OCI-LY3 (cell line): Measurements from ENCODE around the gene ATP1A4.

Experiments
- H2AFZ ChIP-seq: fragments of 200-600, 300-600 bp; shearing (Covaris generic); 2 replicates; pipeline ENCODE4 v1.6.0; 2014; ENCODE audit warnings: antibody characterized with exemption, low read depth, low read length
- H3K27ac ChIP-seq: fragments of 200-600, 300-600 bp; sonication (generic); 2 replicates; pipeline ENCODE4 v1.5.1; 2014; ENCODE audit warnings: mild to moderate bottlenecking, low read length, moderate library complexity, mixed read lengths
- H3K27me3 ChIP-seq: fragments of 200-600, 300-600 bp; sonication (generic); 2 replicates; pipeline ENCODE4 v1.6.1; 2014; ENCODE audit warnings: low read depth, low read length, mixed read lengths
- H3K36me3 ChIP-seq: fragments of 200-600, 300-600 bp; sonication (generic); replicated peaks from 2 replicates; pipeline ENCODE3; 2014; ENCODE audit warnings: low read depth, low read length, mixed read lengths
- H3K4me1 ChIP-seq: fragments of 300-600, 200-600 bp; sonication (generic); 2 replicates; pipeline ENCODE4 v1.6.1; 2014; ENCODE audit warnings: low read length, mixed read lengths
- H3K4me2 ChIP-seq: fragments of 200-600, 300-600 bp; sonication (generic); 2 replicates; pipeline ENCODE4 v1.6.1; 2014; ENCODE audit warnings: low read length, mixed read lengths
- H3K4me3 ChIP-seq: fragments of 300-600, 200-600 bp; sonication (generic); 2 replicates; pipeline ENCODE4 v1.5.1; 2014; ENCODE audit warnings: antibody characterized with exemption, mild to moderate bottlenecking, low read length, moderate library complexity
- H3K79me2 ChIP-seq: fragments of 300-600, 200-600 bp; shearing (Covaris generic); 2 replicates; pipeline ENCODE4 v1.6.1; 2014; ENCODE audit warnings: mild to moderate bottlenecking, low read length, mixed read lengths
- H3K9ac ChIP-seq: fragments of 300-600, 200-600 bp; shearing (Covaris generic); 2 replicates; pipeline ENCODE4 v1.6.0; 2014; ENCODE audit warnings: mild to moderate bottlenecking, low read length, moderate library complexity
- H3K9me3 ChIP-seq: fragments of 200-600, 300-600 bp; shearing (Covaris generic); 2 replicates; pipeline ENCODE4 v1.6.1; 2014; ENCODE audit warnings: low read length, mixed read lengths; ENCODE audit not compliant: insufficient read depth
- H4K20me1 ChIP-seq: fragments of 200-600, 300-600 bp; sonication (generic); 2 replicates; pipeline ENCODE4 v1.6.1; 2016; ENCODE audit warnings: low read length, mixed read lengths; ENCODE audit not compliant: insufficient read depth
- CTCF ChIP-seq: fragments of 200-600, 300-600 bp; sonication (generic); IDR thresholded peaks from 2 replicates; pipeline ENCODE4 v1.5.1; 2014; ENCODE audit warnings: antibody characterized with exemption, low read length, low read depth
- EZH2phosphoT487 ChIP-seq: fragments of 200-600 bp; shearing (Covaris generic); IDR thresholded peaks from 2 replicates; pipeline ENCODE4 v1.6.1; 2018; ENCODE audit warnings: antibody characterized with exemption, mixed run types, low read depth

The ATP1A4 gene

GRCh38 chr1:160104486-160104885, 46.9 kb upstream of the ATP1A4 start:
- TF ChIP-seq CTCF (no peak), EZH2phosphoT487 (no peak)
- Histone ChIP-seq H3K9me3 (no peaks in the 10 kb centered on the region), H2AFZ (no peak overlapping the region), H4K20me1 (no peaks in the 10 kb centered on the region), H3K4me3 (no peak overlapping the region), H3K36me3 (no peaks in the 10 kb centered on the region), H3K9ac (no peak overlapping the region), H3K27ac (no peak overlapping the region), H3K27me3 (peaks cover under 1% of the 10 kb centered on the region; the same call in 1 of the 2 replicates), H3K4me2 (no peak overlapping the region), H3K79me2 (no peaks in the 10 kb centered on the region), H3K4me1 (peaks cover 32% of the 10 kb centered on the region)

GRCh38 chr1:160105155-160105554, 46.2 kb upstream of the ATP1A4 start:
- Histone ChIP-seq H3K4me2 (no peak overlapping the region), H4K20me1 (no peaks in the 10 kb centered on the region), H3K36me3 (no peaks in the 10 kb centered on the region), H2AFZ (no peak overlapping the region), H3K9me3 (no peaks in the 10 kb centered on the region), H3K9ac (no peak overlapping the region), H3K27me3 (peaks cover 2% of the 10 kb centered on the region; the same call in 1 of the 2 replicates), H3K4me3 (no peak overlapping the region), H3K27ac (no peak overlapping the region), H3K4me1 (peaks cover 30% of the 10 kb centered on the region), H3K79me2 (no peaks in the 10 kb centered on the region)
- TF ChIP-seq EZH2phosphoT487 = no peak
- no peak for TF ChIP-seq CTCF

- H3K36me3 ChIP-seq = no peaks in the 10 kb centered on the region
- H3K4me1 ChIP-seq = peaks cover 13% of the 10 kb centered on the region
- TF ChIP-seq EZH2phosphoT487 (no peak), CTCF (no peak)
- H3K9me3 ChIP-seq = no peaks in the 10 kb centered on the region
- no peaks in the 10 kb centered on the region for H4K20me1 ChIP-seq
- peaks cover 2% of the 10 kb centered on the region; the same call in 1 of the 2 replicates for H3K27me3 ChIP-seq
- H2AFZ ChIP-seq = no peak overlapping the region
- H3K4me2 ChIP-seq = no peak overlapping the region
- no peak overlapping the region for H3K9ac ChIP-seq
- no peaks in the 10 kb centered on the region for H3K79me2 ChIP-seq
- H3K4me3 ChIP-seq = no peak overlapping the region
- H3K27ac ChIP-seq = no peak overlapping the region
Observed at GRCh38 chr1:160107512-160107911, 43.9 kb upstream of the ATP1A4 start.

GRCh38 chr1:160108888-160109662, 42.3 kb upstream of the ATP1A4 start:
- Histone ChIP-seq H3K4me3 (no peak overlapping the region), H3K9ac (no peak overlapping the region), H3K79me2 (no peaks in the 10 kb centered on the region), H3K9me3 (no peaks in the 10 kb centered on the region), H3K4me1 (peaks cover 7% of the 10 kb centered on the region; the same call in 1 of the 2 replicates), H3K27me3 (peaks cover 5% of the 10 kb centered on the region; the same call in 1 of the 2 replicates), H4K20me1 (no peaks in the 10 kb centered on the region), H3K4me2 (no peak overlapping the region), H3K36me3 (no peaks in the 10 kb centered on the region), H3K27ac (no peak overlapping the region), H2AFZ (peak overlapping the region; percentile 81)
- peak; percentile 72 for TF ChIP-seq CTCF
- no peak for TF ChIP-seq EZH2phosphoT487
